Measurements from ENCODE around the gene IFRD2.
A peak's percentile ranks its signal among the peaks of the same experiment; 100 is the strongest.
"Not testable (repeated sequence)": the region's sequence is repeated elsewhere in the genome, so short reads cannot be mapped to it uniquely, and the experiment has no call there.

IFRD2 gene

DNA sequence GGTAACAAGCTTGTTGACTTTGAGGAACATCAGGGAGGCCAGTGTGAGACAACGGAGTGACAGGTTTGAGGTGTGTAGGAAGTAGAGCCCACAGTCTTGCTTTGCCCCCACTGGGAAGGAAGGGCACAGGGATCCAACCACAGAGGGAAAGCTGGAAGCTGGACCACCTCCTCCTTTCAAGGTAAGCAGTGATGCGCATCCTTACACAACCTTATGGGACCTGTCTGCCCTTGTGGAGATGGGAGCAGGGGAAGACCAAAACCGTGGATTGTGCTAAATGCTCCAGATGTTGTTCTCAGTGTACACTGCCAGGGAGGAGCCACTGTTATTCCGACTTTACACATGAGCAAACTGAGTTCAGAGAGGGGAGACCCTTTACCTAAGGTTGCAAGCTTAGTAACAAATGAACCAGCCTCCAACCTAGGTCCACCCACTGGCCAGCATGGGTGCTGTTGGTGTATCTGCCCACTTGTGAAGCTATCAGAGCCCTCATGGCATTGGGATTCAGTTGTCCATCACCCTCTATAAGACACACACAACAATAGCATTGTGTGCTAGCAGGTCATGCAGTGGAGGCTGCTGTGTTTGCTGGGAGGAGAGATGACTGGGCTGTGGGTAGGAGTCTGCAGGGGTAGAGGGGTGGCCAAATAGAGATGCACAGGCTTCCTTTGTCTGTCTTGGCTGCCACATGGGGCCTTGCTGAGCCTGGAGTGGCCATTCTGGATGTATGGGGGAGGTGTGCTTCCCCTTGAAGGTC is 13.9 kb downstream of the IFRD2 start:
- no peak for DNase-seq

DNA sequence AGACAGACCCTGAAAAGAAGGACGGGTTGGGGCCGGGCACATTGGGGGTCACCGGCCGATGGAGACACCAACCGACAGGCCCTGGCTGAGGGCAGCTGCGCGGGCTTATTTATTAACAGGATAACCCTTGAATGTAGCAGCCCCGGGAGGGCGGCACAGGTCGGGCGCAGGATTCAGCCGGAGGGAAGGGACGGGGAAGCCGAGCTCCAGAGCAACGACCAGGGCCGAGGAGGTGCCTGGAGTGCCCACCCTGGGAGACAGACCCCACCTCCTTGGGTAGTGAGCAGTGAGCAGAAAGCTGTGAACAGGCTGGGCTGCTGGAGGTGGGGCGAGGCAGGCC is 15.5 kb downstream of the IFRD2 start:
- no peak for DNase-seq

DNA sequence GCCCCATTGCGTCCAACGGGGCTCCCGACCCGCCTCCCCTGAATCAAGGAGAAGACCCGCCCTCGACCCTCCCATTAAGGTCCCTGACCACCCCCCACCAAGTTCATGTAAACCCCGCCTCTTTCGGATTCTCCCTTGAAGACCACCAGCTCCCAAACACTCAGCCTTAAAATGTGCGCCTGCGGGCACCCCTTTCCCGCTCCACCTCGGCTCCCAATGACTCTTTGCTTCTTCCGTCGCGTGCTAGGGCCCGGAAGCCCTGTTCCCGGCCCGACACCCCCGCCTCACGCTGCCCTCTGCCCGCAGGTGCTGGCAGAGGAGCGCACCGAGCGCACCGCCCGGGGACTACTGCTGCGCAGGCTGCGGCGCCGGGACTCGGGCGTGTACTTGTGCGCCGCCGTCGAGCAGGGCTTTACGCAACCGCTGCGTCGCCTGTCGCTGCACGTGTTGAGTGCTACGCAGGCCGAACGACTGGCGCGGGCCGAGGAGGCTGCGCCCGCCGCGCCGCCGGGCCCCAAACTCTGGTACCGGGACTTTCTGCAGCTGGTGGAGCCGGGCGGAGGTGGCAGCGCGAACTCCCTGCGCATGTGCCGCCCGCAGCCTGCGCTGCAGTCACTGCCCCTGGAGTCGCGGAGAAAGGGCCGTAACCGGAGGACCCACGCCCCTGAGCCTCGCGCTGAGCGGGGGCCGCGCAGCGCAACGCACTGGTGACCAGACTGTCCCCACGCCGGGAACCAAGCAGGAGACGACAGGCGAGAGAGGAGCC is 16.1 kb downstream of the IFRD2 start:
- no peak for DNase-seq

DNA sequence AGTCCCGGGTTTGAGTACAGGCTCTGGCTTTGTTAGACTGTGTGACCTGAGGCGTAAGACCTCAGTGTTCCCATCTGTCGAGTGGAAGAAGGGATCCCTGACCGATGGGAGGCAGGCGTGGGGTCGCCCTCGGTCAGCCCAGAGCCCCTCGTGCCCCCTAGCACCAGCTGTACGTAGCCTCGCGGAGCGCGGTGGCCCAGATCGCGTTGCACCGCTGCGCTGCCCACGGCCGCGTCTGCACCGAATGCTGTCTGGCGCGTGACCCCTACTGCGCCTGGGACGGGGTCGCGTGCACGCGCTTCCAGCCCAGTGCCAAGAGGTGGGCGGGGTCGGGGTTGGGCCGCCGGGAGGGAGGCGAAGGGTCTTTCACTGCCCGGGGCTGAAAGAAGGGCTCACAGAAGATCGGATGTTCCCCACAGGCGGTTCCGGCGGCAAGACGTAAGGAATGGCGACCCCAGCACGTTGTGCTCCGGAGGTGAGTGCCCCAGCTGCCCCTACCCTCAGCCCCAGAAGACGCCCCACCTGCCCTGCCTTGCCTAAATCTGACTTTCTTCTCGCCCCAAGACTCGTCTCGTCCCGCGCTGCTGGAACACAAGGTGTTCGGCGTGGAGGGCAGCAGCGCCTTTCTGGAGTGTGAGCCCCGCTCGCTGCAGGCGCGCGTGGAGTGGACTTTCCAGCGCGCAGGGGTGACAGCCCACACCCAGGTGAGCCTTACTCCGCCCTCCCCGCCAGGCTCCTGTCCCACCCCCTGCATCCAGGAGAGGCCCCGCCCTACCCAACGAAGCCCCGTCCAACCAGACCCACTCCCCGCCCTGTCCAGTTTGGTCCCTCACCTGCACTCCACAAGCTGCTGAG is 16.9 kb downstream of the IFRD2 start:
- no peak for DNase-seq

DNA sequence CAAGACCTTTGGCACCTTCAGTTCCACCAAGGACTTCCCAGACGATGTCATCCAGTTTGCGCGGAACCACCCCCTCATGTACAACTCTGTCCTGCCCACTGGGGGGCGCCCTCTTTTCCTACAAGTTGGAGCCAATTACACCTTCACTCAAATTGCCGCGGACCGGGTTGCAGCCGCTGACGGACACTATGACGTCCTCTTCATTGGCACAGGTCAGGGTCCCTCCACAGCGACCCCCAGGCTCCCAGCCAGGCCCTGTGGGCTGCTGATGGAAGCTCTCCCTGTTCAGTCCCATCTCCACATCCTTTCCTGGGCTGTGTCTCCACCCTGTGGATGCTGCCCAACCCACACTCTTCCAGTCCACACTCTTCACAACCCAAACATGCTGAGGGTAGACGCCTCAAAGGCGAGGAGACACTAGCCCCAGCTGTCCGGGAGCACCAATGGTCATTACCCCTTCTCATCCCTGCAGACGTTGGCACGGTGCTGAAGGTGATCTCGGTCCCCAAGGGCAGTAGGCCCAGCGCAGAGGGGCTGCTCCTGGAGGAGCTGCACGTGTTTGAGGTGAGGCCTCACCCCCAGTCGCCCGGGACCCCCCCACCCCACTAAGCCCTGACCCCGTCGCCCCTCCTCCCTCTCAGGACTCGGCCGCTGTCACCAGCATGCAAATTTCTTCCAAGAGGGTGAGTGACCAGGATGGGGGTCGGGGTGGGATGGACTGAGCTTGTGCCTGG is 17.7 kb downstream of the IFRD2 start:
- DNase-seq = peak; percentile 77

DNA sequence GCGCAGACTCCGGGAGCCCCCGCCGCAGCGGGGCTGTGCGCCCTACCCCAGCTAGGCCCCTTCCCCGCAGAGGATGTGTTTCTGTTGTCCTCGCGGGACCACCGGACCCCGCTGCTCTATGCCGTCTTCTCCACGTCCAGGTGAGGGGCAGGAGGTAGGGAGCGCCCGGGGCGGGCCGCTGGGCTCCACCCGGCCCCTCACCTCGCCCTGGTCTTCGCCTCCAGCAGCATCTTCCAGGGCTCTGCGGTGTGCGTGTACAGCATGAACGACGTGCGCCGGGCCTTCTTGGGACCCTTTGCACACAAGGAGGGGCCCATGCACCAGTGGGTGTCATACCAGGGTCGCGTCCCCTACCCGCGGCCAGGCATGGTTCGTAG is 18.6 kb downstream of the IFRD2 start:
- no peak for DNase-seq

DNA sequence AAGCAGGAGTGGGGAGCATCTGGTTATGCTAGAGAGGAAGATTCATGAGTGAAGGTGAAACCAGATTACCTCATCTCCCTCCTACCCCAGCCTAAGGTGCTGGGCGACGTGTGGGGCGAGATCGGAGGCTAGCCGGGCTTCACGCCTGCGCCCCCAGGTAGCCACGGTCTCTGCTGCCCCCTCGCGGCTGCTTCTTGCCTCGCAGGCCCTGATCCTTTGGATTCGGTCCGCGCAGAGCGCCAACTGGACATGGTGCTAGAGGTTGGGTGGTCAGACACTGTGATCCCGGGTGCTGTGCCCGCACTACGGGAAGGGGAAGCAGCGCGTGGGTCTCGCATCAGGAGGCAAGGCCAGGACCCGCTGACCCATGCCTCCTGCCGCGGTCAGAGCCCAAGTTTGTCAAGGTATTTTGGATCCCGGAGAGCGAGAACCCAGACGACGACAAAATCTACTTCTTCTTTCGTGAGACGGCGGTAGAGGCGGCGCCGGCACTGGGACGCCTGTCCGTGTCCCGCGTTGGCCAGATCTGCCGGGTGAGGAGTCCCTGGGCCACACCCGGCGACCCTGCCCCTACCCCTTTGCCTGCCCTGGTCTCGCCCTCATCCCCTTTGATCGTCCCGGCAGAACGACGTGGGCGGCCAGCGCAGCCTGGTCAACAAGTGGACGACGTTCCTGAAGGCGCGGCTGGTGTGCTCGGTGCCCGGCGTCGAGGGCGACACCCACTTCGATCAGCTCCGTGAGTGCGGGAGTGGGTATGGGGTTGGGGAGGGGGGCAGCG is 19.1 kb downstream of the IFRD2 start:
- DNase-seq = peak; percentile 91

DNA sequence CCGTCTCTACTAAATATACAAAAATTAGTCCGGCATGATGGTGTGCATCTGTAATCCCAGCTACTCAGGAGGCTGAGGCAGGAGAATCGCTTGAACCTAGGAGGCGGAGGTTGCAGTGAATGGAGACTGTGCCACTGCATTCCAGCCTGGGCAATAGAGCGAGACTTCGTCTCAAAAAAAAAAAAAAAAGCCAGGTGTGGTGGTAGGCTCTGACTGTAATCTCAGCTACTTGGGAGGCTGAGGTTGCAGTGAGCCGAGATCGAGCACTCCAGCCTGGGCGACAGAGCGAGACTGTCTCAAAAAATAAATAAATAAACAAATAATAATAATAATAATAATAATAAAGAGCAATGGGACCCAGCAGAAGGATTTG is 19.7 kb downstream of the IFRD2 start:
- DNase-seq = not testable (repeated sequence)

DNA sequence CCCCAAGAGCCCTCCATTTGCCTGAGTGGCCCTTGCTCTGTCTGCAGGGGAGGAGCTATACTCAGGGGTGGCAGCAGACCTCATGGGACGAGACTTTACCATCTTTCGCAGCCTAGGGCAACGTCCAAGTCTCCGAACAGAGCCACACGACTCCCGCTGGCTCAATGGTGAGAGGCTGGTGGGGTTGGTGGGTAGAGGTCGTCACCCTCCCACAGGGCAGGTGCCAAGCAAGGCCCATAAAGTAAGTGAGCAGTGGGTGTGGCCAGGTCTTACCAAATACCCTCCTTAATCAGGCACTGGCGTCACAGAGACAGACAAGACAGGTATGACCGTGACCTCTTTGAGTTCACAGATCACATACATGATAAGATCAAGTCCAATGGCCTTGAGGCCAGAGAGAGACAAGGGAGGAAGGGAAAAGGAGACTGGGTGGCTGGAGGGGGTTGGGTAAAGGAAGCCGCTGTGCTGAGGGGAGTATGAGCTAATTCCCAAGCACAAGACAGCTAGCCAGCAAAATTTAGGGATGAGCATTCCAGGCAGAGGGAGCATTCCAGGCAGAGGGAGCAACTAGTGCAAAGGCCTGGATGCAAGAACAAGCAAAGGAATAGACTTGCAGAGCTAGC is 20.8 kb downstream of the IFRD2 start:
- DNase-seq = no peak

DNA sequence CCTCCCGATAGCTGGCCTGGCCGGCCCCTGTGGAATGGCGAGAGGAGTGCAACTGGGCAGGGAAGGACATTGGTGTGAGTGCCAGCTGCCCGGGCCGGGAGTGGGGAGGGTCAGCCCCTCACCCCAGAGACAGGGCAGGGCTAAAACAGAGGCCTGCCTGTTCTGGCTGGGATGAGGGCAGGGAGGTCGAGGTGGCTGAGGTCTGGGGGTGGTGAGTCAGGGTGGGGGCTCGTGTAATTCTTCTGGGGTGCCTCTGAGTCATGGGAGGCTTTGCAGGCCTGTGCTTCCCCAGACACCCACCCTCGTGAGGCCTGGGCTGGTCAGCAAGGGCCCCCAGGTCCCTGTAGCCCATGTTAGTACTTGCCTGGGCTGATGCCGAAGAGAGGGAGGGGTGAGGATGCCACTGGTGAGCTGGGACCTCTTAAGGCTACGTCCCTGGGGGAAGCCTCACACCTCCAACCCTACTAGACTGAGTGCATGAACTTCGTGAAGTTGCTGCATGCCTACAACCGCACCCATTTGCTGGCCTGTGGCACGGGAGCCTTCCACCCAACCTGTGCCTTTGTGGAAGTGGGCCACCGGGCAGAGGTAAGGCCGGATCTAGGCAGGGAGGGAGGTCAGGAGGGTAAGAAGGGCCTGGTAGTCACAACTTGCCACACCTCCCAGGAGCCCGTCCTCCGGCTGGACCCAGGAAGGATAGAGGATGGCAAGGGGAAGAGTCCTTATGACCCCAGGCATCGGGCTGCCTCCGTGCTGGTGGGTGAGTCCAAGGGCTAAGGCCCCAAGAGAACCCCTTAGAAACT is 21.6 kb downstream of the IFRD2 start:
- no peak for DNase-seq

DNA sequence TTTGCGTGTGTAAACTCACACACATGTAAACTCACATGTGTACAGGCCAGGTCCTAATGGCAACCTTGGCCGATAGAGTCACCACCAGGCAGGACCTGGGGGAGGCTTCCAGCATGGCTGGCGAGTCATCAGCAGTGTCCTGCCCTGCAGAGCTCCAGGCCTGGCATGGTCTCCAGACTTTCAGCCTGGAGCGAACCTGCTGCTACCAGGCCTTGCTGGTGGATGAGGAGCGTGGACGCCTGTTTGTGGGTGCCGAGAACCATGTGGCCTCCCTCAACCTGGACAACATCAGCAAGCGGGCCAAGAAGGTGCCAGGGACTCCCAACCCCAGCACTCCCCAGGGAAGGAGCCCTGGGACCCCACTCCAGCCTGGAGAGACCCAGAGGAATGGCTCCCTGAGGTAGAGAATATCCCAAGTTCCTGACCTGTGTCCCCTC is 22.2 kb downstream of the IFRD2 start:
- DNase-seq = no peak

DNA sequence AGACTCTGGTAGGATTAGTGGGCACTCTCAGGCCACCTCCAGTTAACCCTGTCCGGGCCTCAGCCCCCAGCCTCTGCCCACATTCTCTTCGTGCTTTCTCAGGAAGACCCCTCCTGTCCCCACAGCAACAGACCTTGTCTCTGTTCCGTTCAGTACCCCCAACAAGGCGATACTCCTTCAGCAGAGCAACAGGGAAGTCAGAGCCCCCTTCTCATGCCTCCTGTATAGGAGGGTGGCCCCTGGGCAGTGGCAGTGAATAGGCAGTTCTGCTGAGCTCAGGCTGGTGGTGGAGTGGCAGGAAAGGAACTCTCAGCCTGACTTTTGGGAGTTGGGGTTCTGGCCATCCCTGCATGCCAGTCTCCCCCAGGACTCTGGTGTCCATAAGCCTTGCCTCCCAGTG is 22.8 kb downstream of the IFRD2 start:
- DNase-seq = no peak

DNA sequence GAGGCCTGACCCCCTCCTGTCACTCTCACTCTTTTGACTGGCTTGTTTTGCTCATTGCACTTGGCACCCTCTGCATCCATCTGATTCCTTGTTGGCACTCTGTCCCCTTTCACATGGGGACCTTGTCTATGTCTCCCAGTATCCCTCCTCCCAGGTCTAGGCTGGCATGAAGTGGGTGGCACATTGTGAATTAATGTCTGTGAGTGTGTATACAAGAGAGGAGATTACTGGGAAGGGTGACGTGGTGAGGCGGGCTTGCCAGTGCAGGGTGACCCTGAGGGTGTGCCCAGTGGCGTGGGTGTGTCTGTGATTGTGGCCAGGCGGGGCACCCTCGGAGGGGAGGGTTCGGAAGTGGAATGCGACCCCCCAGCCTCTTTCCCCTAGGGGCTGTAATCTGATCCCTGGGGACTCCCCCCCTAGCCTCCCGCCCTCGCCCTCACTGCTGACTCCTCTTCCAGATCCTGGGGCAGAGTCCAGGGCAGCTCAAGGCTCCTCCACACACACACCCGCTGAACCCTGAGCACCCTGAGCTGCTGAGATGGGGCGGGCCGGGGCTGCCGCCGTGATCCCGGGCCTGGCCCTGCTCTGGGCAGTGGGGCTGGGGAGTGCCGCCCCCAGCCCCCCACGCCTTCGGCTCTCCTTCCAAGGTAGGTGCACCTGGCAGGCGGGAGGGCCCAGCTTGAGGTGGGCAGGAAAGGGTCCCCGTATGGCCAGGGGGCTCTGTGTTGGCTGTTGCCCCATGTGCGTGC is 23.4 kb downstream of the IFRD2 start, which contains the start of gene SEMA3B:
TSS of gene SEMA3B (plus strand) at position 445 of the 749 bp plus-strand sequence. CDS start at position 539, 94 bp downstream.
- DNase-seq = no peak

DNA sequence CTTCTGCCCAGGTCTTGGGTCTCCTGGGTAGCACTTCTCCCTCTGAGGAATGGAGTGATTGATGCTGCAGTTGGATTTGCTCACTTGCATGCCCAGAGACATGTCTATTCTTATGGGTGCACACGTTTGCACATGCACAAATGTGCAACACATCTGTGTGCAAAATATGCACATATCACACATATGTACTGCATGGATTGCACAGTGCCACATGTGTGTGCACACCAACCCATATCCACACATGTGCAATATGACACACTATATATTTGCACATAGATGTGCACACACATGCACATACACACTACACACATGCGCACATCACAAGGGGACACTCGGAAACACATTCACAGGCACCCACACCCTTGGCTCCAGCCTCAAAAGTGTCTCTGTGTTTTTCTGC is 24.0 kb downstream of the IFRD2 start:
- no peak for DNase-seq

DNA sequence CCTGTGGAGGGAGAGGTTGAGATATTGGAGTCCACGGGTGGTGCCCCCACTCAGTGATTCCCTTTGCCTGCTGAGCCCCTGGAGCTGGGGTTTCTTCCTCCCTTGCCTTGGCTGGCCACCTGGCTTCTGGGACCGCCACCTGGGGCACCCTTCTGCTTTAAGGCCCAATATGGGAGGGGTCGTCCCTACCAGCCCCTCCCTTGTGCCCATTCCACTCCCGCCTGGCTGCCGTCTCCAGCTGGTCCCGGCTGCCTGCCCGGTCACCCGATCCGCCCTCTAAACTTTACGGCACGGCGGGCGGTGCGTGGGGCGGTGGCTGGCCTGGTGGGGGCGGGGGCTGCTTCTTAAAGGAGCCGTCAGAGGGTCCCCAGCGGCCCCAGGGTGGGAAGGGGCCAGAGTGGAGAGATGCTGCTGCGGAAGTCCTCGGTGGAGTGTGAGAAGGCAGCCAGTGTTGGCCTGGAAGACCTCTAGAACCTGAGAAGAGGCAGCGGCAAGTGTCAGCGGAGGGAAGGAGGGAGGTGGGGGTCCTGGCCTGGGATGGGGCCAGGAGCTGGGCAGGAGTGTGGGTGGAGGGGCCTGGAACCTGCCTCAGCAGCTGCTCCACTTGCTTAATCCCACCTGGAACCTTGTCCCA is 24.8 kb downstream of the IFRD2 start:
- no peak for DNase-seq

DNA sequence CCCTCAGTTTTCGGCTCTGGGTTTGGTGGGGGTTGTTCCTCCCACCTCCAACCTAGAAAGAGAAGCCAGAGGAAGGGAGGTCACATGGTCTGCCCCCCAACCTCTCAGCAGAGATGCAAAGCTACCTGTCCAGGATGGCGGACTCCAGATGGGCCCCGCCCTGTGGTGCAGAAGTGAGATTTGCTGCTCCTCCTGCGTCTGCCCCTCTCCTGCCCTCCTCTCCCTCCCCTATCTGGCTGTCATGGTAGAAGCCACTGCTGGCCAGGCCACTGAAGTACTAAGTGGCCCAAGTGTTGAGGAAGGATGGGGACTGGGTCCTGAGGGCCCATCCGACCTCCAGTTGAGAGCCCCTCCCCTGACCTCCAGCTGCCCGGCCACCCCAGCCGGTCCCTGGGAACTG is 25.4 kb downstream of the IFRD2 start:
- no peak for DNase-seq

DNA sequence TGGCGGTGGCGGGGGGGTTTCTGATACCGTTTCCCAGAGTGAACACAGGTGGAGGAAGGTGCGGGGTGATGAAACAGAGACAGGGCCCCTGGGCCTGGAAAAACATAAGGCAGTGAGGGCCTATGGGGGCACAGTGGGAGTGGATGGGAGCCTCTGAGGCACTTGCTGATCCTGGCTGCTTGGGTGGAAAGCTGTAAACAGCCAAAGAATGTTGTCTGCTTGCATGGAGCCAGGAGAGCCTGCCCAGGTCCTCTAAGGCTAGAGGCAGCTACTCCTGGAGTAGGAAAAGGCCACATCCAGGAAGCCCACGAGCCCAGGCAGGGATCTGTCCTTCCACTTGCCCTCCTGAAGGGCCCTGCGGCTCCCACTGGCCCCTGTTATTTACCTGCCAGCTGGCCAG is 26.2 kb downstream of the IFRD2 start:
- DNase-seq = no peak

DNA sequence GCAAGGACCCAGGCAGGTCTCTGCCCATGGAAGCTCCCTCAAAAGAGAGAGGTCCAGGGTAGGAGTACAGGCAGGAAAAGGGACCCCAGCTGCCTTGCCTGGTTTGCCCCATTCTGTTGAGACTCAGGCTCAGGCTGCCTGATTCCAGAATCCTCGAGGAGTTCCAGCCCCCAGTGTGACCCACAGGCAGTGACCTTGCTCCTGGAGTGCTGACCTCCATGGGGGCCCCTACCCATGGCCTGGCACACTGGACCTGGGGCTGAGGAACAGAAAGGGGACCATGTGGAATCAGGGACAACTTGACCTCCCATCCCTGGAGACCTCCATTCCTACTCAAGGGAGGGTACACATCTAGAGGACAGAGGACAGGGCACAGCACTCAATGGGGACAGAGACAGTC is 26.7 kb downstream of the IFRD2 start:
- DNase-seq = no peak

DNA sequence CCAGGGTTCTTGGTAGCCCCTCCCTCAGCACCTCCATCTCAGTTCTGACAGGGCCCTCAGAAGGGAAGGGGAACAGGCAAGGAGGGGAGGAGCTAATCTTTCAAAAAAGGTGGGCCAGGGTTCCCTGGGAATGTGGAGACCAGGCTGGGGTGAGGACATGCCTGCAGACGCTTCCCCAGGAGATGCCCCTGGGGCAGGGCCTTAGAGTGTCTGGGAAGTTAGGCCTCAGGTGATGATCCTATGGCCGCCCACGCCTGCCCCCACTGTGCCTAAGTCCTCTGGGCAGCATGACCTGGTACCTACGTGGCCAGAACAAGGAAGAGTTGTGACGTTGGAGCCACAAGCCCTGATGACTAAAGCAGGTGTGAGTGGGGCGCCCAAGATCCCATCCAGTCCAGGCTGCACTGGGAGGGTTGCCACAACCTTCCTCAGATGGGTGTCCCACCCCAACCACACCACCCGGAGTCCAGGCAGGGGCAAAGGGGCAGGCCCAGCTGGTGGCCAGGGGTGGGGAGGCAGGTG is 27.2 kb downstream of the IFRD2 start:
- DNase-seq = no peak
